Bronchial epithelial cell (primary cell): ENCODE results near the gene DCHS1. TPM values are rescaled to one million over a fixed set of nuclear protein-coding genes. Genes with fewer than 3 reads are reported as not detected.
A peak's percentile ranks its signal among the peaks of the same experiment; 100 is the strongest.

Source experiments
- DNase-seq: peaks from one replicate; pipeline ENCODE4 v3.0.0-alpha.2; 2010; ENCODE audit warnings: low read depth
- FAIRE-seq: peaks from 2 replicates; lab custom pipeline; 2011; peaks lifted over from hg19 to GRCh38; lab: Jason Lieb, UNC
- H3K27me3 ChIP-seq: 2 replicates; pipeline ENCODE4 v1.5.1; 2011; ENCODE audit warnings: low read length; ENCODE audit not compliant: control insufficient read depth, insufficient read depth
- H3K36me3 ChIP-seq: 2 replicates; pipeline ENCODE4 v1.5.1; 2011; ENCODE audit warnings: low read length; ENCODE audit not compliant: control insufficient read depth, insufficient read depth
- H3K4me3 ChIP-seq: 2 replicates; pipeline ENCODE4 v1.5.1; 2011; ENCODE audit warnings: mild to moderate bottlenecking, low read depth, low read length, control low read depth
- CTCF ChIP-seq: IDR thresholded peaks from 2 replicates; pipeline ENCODE4 v1.5.1; 2011; ENCODE audit warnings: mild to moderate bottlenecking, moderate library complexity, low read length, control low read depth, inconsistent platforms; ENCODE audit not compliant: insufficient read depth, severe bottlenecking
- total RNA-seq: library from RNA; depleted of rRNA; stranded (reverse); fragments of >200 nt; gene quantifications from 2 replicates; pipeline ENCODE4 v1.2.1, GENCODE V29; 2014

The DCHS1 gene
- total RNA-seq, 1 donor from 2014 or later, result 0.26 TPM

GRCh38 chr11:6652182-6652581 lies 3.4 kb downstream of the DCHS1 start:
- DNase-seq (no peak), FAIRE-seq (no peak)
- peaks cover 30% of the 10 kb centered on the region for H3K27me3 ChIP-seq
- TF ChIP-seq CTCF, result no peak
- H3K4me3 ChIP-seq, result no peak overlapping the region
- H3K36me3 ChIP-seq, result no peaks in the 10 kb centered on the region

- H3K36me3 ChIP-seq, result no peaks in the 10 kb centered on the region
- FAIRE-seq (no peak), DNase-seq (peak; percentile 23)
- H3K4me3 ChIP-seq, result no peak overlapping the region
- TF ChIP-seq CTCF, result no peak
- H3K27me3 ChIP-seq, result peaks cover 30% of the 10 kb centered on the region
Observed at GRCh38 chr11:6650980-6651379, 4.6 kb downstream of the DCHS1 start.

- no peak for TF ChIP-seq CTCF
- no peak overlapping the region for H3K4me3 ChIP-seq
- no peak for FAIRE-seq
- peaks cover 29% of the 10 kb centered on the region for H3K27me3 ChIP-seq
- H3K36me3 ChIP-seq, result no peaks in the 10 kb centered on the region
- DNase-seq, result no peak
Observed at GRCh38 chr11:6650104-6650503, 5.5 kb downstream of the DCHS1 start.

- no peak for FAIRE-seq
- Histone ChIP-seq H3K4me3 (no peak overlapping the region), H3K36me3 (no peaks in the 10 kb centered on the region), H3K27me3 (peaks cover 15% of the 10 kb centered on the region)
- TF ChIP-seq CTCF, result no peak
- no peak for DNase-seq
Observed at GRCh38 chr11:6648501-6648900, 7.1 kb downstream of the DCHS1 start.

GRCh38 chr11:6647836-6648235 lies 7.8 kb downstream of the DCHS1 start:
- FAIRE-seq, result no peak
- Histone ChIP-seq H3K4me3 (no peak overlapping the region), H3K36me3 (no peaks in the 10 kb centered on the region), H3K27me3 (peaks cover 13% of the 10 kb centered on the region)
- no peak for TF ChIP-seq CTCF
- no peak for DNase-seq
